ENCODE data around the gene PRR16.

Gene PRR16

DNA sequence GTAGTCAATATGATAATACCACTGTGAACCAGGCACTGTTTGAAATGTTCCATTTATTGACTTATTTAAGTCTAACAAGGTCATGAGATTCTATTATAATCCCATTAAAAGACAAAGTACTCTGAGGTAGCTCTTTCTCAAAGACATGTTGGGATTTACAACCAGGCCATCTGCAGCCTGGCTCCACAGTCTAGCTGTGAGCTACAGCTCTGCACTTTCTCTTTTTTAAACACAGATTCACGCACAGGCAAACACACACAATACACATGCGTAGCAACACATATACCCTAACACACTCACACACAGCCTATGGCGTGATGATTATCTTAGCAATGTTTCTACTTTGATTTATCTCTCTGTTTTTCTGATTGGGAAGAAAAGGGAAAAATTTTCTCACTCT, 174.3 kb downstream of the PRR16 start:
- Histone ChIP-seq H3K27ac (replicated peaks) (no peak overlapping the region), H3K4me3 (replicated peaks; ENCODE audit: insufficient read depth, low read length) (no peak overlapping the region), H3K27me3 (ENCODE audit: insufficient read depth, poor library complexity, severe bottlenecking) (no peaks in the 10 kb centered on the region)
- no peak for DNase-seq (ENCODE audit: low read depth in 1 of 2, low spot score in 1 of 2)
- TF ChIP-seq, protein P1, sequence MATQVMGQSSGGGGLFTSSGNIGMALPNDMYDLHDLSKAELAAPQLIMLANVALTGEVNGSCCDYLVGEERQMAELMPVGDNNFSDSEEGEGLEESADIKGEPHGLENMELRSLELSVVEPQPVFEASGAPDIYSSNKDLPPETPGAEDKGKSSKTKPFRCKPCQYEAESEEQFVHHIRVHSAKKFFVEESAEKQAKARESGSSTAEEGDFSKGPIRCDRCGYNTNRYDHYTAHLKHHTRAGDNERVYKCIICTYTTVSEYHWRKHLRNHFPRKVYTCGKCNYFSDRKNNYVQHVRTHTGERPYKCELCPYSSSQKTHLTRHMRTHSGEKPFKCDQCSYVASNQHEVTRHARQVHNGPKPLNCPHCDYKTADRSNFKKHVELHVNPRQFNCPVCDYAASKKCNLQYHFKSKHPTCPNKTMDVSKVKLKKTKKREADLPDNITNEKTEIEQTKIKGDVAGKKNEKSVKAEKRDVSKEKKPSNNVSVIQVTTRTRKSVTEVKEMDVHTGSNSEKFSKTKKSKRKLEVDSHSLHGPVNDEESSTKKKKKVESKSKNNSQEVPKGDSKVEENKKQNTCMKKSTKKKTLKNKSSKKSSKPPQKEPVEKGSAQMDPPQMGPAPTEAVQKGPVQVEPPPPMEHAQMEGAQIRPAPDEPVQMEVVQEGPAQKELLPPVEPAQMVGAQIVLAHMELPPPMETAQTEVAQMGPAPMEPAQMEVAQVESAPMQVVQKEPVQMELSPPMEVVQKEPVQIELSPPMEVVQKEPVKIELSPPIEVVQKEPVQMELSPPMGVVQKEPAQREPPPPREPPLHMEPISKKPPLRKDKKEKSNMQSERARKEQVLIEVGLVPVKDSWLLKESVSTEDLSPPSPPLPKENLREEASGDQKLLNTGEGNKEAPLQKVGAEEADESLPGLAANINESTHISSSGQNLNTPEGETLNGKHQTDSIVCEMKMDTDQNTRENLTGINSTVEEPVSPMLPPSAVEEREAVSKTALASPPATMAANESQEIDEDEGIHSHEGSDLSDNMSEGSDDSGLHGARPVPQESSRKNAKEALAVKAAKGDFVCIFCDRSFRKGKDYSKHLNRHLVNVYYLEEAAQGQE (IDR thresholded peaks at IDR 0.05; ENCODE audit: insufficient replicate concordance, low read depth): no peak
- no peak for TF ChIP-seq POLR2AphosphoS5 (IDR thresholded peaks at IDR 0.05; ENCODE audit: low read depth)
- no peak for TF ChIP-seq SPI1 (IDR thresholded peaks at IDR 0.05; ENCODE audit: borderline replicate concordance, low read depth)
- TF ChIP-seq, protein P2, sequence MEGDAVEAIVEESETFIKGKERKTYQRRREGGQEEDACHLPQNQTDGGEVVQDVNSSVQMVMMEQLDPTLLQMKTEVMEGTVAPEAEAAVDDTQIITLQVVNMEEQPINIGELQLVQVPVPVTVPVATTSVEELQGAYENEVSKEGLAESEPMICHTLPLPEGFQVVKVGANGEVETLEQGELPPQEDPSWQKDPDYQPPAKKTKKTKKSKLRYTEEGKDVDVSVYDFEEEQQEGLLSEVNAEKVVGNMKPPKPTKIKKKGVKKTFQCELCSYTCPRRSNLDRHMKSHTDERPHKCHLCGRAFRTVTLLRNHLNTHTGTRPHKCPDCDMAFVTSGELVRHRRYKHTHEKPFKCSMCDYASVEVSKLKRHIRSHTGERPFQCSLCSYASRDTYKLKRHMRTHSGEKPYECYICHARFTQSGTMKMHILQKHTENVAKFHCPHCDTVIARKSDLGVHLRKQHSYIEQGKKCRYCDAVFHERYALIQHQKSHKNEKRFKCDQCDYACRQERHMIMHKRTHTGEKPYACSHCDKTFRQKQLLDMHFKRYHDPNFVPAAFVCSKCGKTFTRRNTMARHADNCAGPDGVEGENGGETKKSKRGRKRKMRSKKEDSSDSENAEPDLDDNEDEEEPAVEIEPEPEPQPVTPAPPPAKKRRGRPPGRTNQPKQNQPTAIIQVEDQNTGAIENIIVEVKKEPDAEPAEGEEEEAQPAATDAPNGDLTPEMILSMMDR (IDR thresholded peaks at IDR 0.05; ENCODE audit: insufficient read depth, low read length): no peak
- no peak for TF ChIP-seq GABPA (IDR thresholded peaks at IDR 0.05; ENCODE audit: low read depth)

DNA sequence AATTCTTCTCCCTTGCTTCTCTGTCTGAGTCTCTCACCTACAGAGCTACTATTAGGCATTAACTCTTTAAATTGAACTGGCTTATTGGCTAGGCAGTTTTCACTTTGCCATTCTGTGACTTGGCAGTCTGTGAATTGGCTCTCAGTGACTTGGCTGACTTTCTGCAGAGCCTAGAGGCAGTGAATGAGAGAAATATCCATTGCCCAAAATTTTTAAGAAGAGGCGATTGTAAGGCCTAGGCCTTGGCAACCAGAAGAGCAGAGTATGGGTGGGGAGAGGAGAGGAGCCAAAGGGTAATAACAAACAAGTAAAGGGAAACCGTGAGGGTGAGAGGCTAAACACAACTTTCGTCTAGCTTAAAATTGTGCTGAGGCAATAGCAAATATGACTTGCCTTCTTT, 176.7 kb downstream of the PRR16 start:
- DNase-seq (ENCODE audit: low read depth in 1 of 2, low spot score in 1 of 2): no peak
- Histone ChIP-seq H3K4me3 (replicated peaks; ENCODE audit: insufficient read depth, low read length) (no peak overlapping the region), H3K27me3 (ENCODE audit: insufficient read depth, poor library complexity, severe bottlenecking) (no peaks in the 10 kb centered on the region), H3K27ac (replicated peaks) (no peak overlapping the region)
- TF ChIP-seq, protein P2 (IDR thresholded peaks at IDR 0.05; ENCODE audit: insufficient read depth, low read length): no peak
- TF ChIP-seq GABPA (IDR thresholded peaks at IDR 0.05; ENCODE audit: low read depth): no peak
- no peak for TF ChIP-seq POLR2AphosphoS5 (IDR thresholded peaks at IDR 0.05; ENCODE audit: low read depth)
- TF ChIP-seq SPI1 (IDR thresholded peaks at IDR 0.05; ENCODE audit: borderline replicate concordance, low read depth): no peak
- TF ChIP-seq, protein P1 (IDR thresholded peaks at IDR 0.05; ENCODE audit: insufficient replicate concordance, low read depth): no peak

DNA sequence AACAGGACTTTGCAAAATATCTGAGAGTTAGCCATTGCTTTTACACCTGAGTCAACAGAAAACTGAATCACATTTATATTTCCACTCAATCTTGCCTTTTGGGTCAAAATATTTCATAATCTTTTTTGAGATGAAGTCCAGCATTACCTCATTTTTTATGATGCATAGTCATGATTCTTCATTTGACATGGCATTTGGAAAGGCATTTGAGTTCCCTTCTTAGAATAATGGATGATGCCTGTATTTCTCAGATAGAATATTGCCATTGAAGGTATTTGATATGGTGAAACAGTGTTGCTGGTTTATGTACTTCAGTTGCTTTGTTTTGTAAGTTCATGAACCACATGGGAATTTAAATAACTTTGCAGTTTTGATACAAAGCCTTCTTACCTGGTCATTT, 180.4 kb downstream of the PRR16 start:
- Histone ChIP-seq H3K27ac (replicated peaks) (no peak overlapping the region), H3K4me3 (replicated peaks; ENCODE audit: insufficient read depth, low read length) (no peak overlapping the region), H3K27me3 (ENCODE audit: insufficient read depth, poor library complexity, severe bottlenecking) (no peaks in the 10 kb centered on the region)
- no peak for TF ChIP-seq SPI1 (IDR thresholded peaks at IDR 0.05; ENCODE audit: borderline replicate concordance, low read depth)
- TF ChIP-seq, protein P1 (IDR thresholded peaks at IDR 0.05; ENCODE audit: insufficient replicate concordance, low read depth): no peak
- TF ChIP-seq, protein P2 (IDR thresholded peaks at IDR 0.05; ENCODE audit: insufficient read depth, low read length): no peak
- TF ChIP-seq GABPA (IDR thresholded peaks at IDR 0.05; ENCODE audit: low read depth): no peak
- TF ChIP-seq POLR2AphosphoS5 (IDR thresholded peaks at IDR 0.05; ENCODE audit: low read depth): no peak
- no peak for DNase-seq (ENCODE audit: low read depth in 1 of 2, low spot score in 1 of 2)
